Measurements from ENCODE around the gene BACE2. TPM values are rescaled to one million over a fixed set of nuclear protein-coding genes. Genes with fewer than 3 reads are reported as not detected.
"Not testable (repeated sequence)": the region's sequence is repeated elsewhere in the genome, so short reads cannot be mapped to it uniquely, and the experiment has no call there.

The BACE2 gene
- total RNA-seq, 1 donor from 2014 or later, result 16.8 TPM

DNA sequence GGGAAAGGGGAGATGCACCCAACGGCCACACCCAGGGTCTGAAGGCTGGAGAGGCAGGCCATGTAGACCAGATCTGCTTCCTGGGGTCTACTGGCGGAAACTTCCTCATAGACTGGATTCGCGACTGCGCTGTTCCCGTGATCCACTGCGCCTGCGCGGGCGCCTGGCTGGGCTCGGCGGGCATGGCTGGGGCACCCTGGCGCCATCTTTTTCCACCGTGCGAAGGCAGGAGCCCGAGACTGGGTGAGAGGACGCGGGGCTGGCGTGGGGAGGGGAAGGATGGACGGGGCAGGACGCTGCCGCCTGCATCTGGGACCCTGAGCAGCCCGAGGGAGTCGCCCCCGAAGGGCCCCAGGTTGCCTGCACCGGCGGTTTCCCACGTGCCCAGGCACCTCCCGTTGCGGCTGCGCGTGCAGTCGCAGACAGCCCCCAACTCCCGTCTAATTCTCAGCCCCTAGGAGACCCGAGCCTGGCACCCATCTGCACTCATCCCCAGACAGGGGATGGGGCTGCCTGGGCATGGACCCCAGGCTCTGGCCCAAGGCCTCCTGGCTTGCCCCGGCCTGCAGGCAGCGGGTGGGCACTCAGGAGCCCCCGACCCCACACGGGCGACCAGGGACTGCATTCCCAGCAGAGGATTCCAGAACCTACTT is 136.2 kb downstream of the BACE2 start:
- H3K9ac ChIP-seq (ENCODE audit: low read length), result no peak overlapping the region
- Mint-ChIP-seq H3K27me3 (ENCODE audit: low read depth, unreplicated experiment) (peaks cover 26% of the 10 kb centered on the region), H3K4me1 (ENCODE audit: low read depth, unreplicated experiment) (no peaks in the 10 kb centered on the region), H3K4me3 (ENCODE audit: unreplicated experiment) (no peak overlapping the region), H3K27ac (ENCODE audit: unreplicated experiment) (no peak overlapping the region), H3K9me3 (ENCODE audit: unreplicated experiment) (peaks cover 8% of the 10 kb centered on the region), H3K36me3 (ENCODE audit: low read depth, unreplicated experiment) (no peaks in the 10 kb centered on the region)
- H3K4me1 ChIP-seq (ENCODE audit: insufficient read depth, low read length), result no peaks in the 10 kb centered on the region
- no peaks in the 10 kb centered on the region for H3K36me3 ChIP-seq (ENCODE audit: insufficient read depth, low read length)
- H3K4me2 ChIP-seq (ENCODE audit: low read length), result no peak overlapping the region
- H3K4me3 ChIP-seq (ENCODE audit: insufficient read depth, low read depth, low read length), result no peak overlapping the region
- H3K9me3 ChIP-seq (ENCODE audit: insufficient read depth, low read depth, low read length), result no peaks in the 10 kb centered on the region
- DNase-seq (ENCODE audit: low read depth), result no peak
- no peak overlapping the region for H2AFZ ChIP-seq (ENCODE audit: low read depth, low read length)
- no peaks in the 10 kb centered on the region for H3K79me2 ChIP-seq (ENCODE audit: insufficient read depth, low read length)
- no peak for FAIRE-seq
- H3K27ac ChIP-seq (ENCODE audit: low read depth, low read length), result no peak overlapping the region
- no peaks in the 10 kb centered on the region for H4K20me1 ChIP-seq (ENCODE audit: insufficient read depth, low read length)
- no peaks in the 10 kb centered on the region for H3K27me3 ChIP-seq (ENCODE audit: insufficient read depth, low read length)
- no peak for TF ChIP-seq EZH2 (IDR thresholded peaks at IDR 0.05; ENCODE audit: insufficient read depth, low read length)
- TF ChIP-seq, protein P1, sequence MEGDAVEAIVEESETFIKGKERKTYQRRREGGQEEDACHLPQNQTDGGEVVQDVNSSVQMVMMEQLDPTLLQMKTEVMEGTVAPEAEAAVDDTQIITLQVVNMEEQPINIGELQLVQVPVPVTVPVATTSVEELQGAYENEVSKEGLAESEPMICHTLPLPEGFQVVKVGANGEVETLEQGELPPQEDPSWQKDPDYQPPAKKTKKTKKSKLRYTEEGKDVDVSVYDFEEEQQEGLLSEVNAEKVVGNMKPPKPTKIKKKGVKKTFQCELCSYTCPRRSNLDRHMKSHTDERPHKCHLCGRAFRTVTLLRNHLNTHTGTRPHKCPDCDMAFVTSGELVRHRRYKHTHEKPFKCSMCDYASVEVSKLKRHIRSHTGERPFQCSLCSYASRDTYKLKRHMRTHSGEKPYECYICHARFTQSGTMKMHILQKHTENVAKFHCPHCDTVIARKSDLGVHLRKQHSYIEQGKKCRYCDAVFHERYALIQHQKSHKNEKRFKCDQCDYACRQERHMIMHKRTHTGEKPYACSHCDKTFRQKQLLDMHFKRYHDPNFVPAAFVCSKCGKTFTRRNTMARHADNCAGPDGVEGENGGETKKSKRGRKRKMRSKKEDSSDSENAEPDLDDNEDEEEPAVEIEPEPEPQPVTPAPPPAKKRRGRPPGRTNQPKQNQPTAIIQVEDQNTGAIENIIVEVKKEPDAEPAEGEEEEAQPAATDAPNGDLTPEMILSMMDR (IDR thresholded peaks at IDR 0.05; ENCODE audit: insufficient read depth, low read depth, low read length), result no peak

DNA sequence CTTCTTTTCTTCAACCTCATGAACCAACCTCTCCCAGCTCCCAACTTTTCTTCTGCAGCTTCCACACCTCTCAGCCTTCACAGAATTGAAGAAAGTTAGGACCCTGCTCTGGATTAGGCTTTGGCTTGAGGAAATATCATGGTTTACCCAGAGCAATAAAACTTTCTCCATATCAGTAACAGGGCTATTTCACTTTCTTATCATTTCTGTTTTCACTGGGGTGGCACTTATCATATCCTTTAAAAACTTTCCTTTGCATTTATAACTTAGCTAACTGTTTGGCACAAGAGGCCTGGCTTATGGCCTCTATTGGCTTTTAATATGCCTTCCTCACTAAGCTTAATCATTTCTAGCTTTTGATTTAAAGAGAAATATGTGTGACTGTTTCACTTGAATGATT is 139.3 kb downstream of the BACE2 start:
- Mint-ChIP-seq H3K36me3 (ENCODE audit: low read depth, unreplicated experiment) (no peaks in the 10 kb centered on the region), H3K4me1 (ENCODE audit: low read depth, unreplicated experiment) (no peaks in the 10 kb centered on the region), H3K27ac (ENCODE audit: unreplicated experiment) (no peak overlapping the region), H3K27me3 (ENCODE audit: low read depth, unreplicated experiment) (peaks cover 43% of the 10 kb centered on the region), H3K4me3 (ENCODE audit: unreplicated experiment) (no peak overlapping the region), H3K9me3 (ENCODE audit: unreplicated experiment) (peaks cover 4% of the 10 kb centered on the region)
- no peak for DNase-seq (ENCODE audit: low read depth)
- no peak overlapping the region for H3K9ac ChIP-seq (ENCODE audit: low read length)
- H2AFZ ChIP-seq (ENCODE audit: low read depth, low read length), result no peak overlapping the region
- H3K4me2 ChIP-seq (ENCODE audit: low read length), result no peak overlapping the region
- no peaks in the 10 kb centered on the region for H3K36me3 ChIP-seq (ENCODE audit: insufficient read depth, low read length)
- H3K4me3 ChIP-seq (ENCODE audit: insufficient read depth, low read depth, low read length), result no peak overlapping the region
- no peak for FAIRE-seq
- H3K27ac ChIP-seq (ENCODE audit: low read depth, low read length), result no peak overlapping the region
- H3K27me3 ChIP-seq (ENCODE audit: insufficient read depth, low read length), result peaks cover 2% of the 10 kb centered on the region
- no peaks in the 10 kb centered on the region for H3K9me3 ChIP-seq (ENCODE audit: insufficient read depth, low read depth, low read length)
- no peak for TF ChIP-seq EZH2 (IDR thresholded peaks at IDR 0.05; ENCODE audit: insufficient read depth, low read length)
- TF ChIP-seq, protein P1 (IDR thresholded peaks at IDR 0.05; ENCODE audit: insufficient read depth, low read depth, low read length), result no peak
- H4K20me1 ChIP-seq (ENCODE audit: insufficient read depth, low read length), result no peaks in the 10 kb centered on the region
- H3K4me1 ChIP-seq (ENCODE audit: insufficient read depth, low read length), result no peaks in the 10 kb centered on the region
- no peaks in the 10 kb centered on the region for H3K79me2 ChIP-seq (ENCODE audit: insufficient read depth, low read length)

DNA sequence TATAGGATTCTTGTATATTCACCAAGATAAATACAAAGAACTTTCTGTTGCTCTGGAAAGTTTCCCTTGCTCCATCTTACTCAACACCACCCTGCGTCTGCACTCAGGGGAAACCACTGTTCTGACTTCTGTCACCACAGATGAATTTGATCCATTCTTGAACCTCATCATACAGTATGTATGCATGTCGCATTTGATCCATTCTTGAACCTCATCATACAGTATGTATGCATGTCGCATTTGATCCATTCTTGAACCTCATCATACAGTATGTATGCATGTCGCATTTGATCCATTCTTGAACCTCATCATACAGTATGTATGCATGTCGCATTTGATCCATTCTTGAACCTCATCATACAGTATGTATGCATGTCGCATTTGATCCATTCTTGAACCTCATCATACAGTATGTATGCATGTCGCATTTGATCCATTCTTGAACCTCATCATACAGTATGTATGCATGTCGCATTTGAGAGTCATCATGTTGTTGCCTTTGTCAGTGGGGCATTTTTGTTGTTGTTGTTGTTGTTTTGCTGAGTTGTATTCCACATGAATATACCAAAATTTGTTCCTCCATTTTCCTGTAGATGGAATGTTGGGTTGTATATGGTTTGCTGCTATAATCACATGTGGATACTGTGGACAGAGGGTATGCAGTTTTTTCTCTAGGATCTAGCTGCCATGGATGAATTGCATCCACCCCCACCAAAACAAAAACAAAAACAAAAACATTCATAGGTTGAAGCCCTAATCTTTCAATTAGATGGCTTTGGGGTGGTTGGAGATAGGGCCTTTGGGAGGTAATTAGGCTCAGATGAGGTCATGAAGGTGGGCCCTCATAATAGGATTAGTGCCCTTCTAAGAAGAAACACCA is 145.6 kb downstream of the BACE2 start:
- not testable (repeated sequence) for H3K36me3 ChIP-seq (ENCODE audit: insufficient read depth, low read length); H3K4me2 ChIP-seq (ENCODE audit: low read length); DNase-seq (ENCODE audit: low read depth); FAIRE-seq; H3K9ac ChIP-seq (ENCODE audit: low read length); H3K4me3 ChIP-seq (ENCODE audit: insufficient read depth, low read depth, low read length); H4K20me1 ChIP-seq (ENCODE audit: insufficient read depth, low read length); H3K4me1 ChIP-seq (ENCODE audit: insufficient read depth, low read length); H2AFZ ChIP-seq (ENCODE audit: low read depth, low read length); H3K9me3 ChIP-seq (ENCODE audit: insufficient read depth, low read depth, low read length); H3K4me1 Mint-ChIP-seq (ENCODE audit: low read depth, unreplicated experiment); H3K4me3 Mint-ChIP-seq (ENCODE audit: unreplicated experiment); H3K27ac Mint-ChIP-seq (ENCODE audit: unreplicated experiment); H3K36me3 Mint-ChIP-seq (ENCODE audit: low read depth, unreplicated experiment); H3K27ac ChIP-seq (ENCODE audit: low read depth, low read length); H3K79me2 ChIP-seq (ENCODE audit: insufficient read depth, low read length); H3K9me3 Mint-ChIP-seq (ENCODE audit: unreplicated experiment)
- peaks cover 58% of the 10 kb centered on the region for H3K27me3 Mint-ChIP-seq (ENCODE audit: low read depth, unreplicated experiment)
- H3K27me3 ChIP-seq (ENCODE audit: insufficient read depth, low read length), result peaks cover 25% of the 10 kb centered on the region
